Natural killer cell (primary cell): ENCODE results near the gene TESK1. TPM values are rescaled to one million over a fixed set of nuclear protein-coding genes. Genes with fewer than 3 reads are reported as not detected.

Experiments used
- ATAC-seq, 3 donors: fragments of 150-1000 bp in 2 of 3; fragments of 200-7000 bp in 1 of 3; cut with Tn5 transposase; 1 replicate in 1 of 3; 2 replicates in 2 of 3; pipeline ENCODE4 v1.10.0; 2021; ENCODE audit warnings: mild to moderate bottlenecking in 2 of 3, moderate library complexity in 2 of 3
- DNase-seq, 2 donors: peaks; one replicate each; pipeline versions ENCODE4 v3.0.0 to v3.0.0-alpha.2; 2013 to 2021; ENCODE audit warnings: mixed read lengths in 1 of 2
- H3K27ac ChIP-seq: one replicate; pipeline ENCODE4 v1.5.1; 2013; ENCODE audit warnings: mild to moderate bottlenecking, low read length
- H3K27me3 ChIP-seq: one replicate; pipeline ENCODE4 v1.6.1; 2013; ENCODE audit warnings: low read length; ENCODE audit not compliant: control insufficient read depth, insufficient read depth
- H3K36me3 ChIP-seq: one replicate; pipeline ENCODE4 v1.6.1; 2013; ENCODE audit warnings: low read length; ENCODE audit not compliant: control insufficient read depth, insufficient read depth
- H3K4me1 ChIP-seq: one replicate; pipeline ENCODE4 v1.6.1; 2013; ENCODE audit warnings: low read length; ENCODE audit not compliant: control insufficient read depth, insufficient read depth
- H3K4me3 ChIP-seq: one replicate; pipeline ENCODE4 v1.5.1; 2013; ENCODE audit warnings: low read length
- H3K9me3 ChIP-seq: one replicate; pipeline ENCODE4 v1.6.1; 2013; ENCODE audit warnings: low read length; ENCODE audit not compliant: control insufficient read depth, insufficient read depth
- H3K27ac Mint-ChIP-seq, 2 donors: one replicate each; pipeline ENCODE4 v1.8.0; 2022; ENCODE audit warnings: mild to moderate bottlenecking in 2 of 2, mixed read lengths in 2 of 2, moderate library complexity in 1 of 2
- H3K27me3 Mint-ChIP-seq, 2 donors: one replicate each; pipeline ENCODE4 v1.8.0; 2022; ENCODE audit warnings: low read depth in 2 of 2, mixed read lengths in 2 of 2
- H3K36me3 Mint-ChIP-seq: one replicate; pipeline ENCODE4 v1.8.0; 2022; ENCODE audit warnings: mixed read lengths
- H3K4me1 Mint-ChIP-seq, 2 donors: one replicate each; pipeline ENCODE4 v1.8.0; 2022; ENCODE audit warnings: mixed read lengths in 2 of 2
- H3K4me3 Mint-ChIP-seq: one replicate; pipeline ENCODE4 v1.8.0; 2022; ENCODE audit warnings: mild to moderate bottlenecking, moderate library complexity, mixed read lengths
- H3K9me3 Mint-ChIP-seq, 2 donors: one replicate each; pipeline ENCODE4 v1.8.0; 2022; ENCODE audit warnings: mixed read lengths in 2 of 2
- WGBS: methylation state at CpG from one replicate; pipeline ENCODE4 v1.1.7; 2013; ENCODE audit warnings: missing lambda C conversion rate; ENCODE audit not compliant: insufficient coverage; 5-methylcytosine and 5-hydroxymethylcytosine counted together
- intact Hi-C: fragments of 100-400 bp; cut with micrococcal nuclease; formaldehyde crosslinking; loops from one replicate; pipeline ENCODE4 v1.14.2; 2022
- total RNA-seq, 4 donors: library from RNA; stranded (reverse); fragments of 120-200 nt in 1 of 4; gene quantifications; one replicate each; pipeline versions ENCODE4 v1.2.3 to v1.2.4, GENCODE V29; 2013 to 2022
- TF ChIP-seq, protein P1 (sequence below): fragments of 200-600 bp; IDR thresholded peaks from one replicate; pipeline ENCODE4 v1.8.0; 2022; ENCODE audit warnings: antibody characterized with exemption

The TESK1 gene
- total RNA-seq, 3 donors from 2014 or later (not counting 1 experiment from before 2014, with no cell fraction given): 40.7 to 72.5 (median 47.5) TPM

DNA sequence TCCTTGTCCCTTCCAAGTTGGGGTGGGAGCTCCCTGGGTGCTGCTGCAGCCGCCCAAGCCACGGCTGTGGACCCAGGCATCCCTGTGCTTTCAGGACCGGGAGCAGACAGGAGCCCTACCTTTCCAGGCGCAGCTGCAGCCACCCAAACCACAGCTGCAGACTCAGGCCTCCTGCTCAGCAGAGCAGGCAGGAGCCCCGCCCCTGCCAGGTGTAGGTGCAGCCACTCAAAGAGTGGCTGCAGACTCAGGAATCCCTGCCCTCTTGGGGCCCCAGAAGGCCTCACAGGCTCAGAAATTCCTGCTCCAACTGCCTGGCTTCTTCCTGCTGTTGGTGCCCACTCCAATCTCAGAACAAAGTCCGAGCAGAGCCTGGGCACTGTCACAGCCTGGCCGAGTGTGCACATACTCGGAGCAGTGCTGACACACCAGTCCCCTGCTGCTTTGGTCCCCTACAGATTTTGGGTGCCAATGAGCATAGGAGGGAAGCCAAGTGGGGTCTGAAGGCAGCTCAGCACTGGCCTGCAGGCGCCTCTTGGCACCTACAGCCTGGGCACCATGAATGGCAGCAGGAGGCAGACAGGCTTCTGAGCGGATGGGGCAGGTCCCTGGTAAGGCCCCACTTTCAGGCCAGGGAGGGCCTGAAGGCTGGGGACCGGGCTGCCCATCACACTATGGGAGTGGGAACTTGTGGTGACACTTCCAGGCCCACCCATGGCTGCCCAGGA, 6.0 kb upstream of the TESK1 start:
- intact Hi-C loops: no loop called here
- H3K27me3 ChIP-seq: no peaks in the 10 kb centered on the region
- H3K27ac ChIP-seq: no peak overlapping the region
- WGBS: 84% methylated on average over 11 of the region's 11 CpGs
- TF ChIP-seq, protein P1, sequence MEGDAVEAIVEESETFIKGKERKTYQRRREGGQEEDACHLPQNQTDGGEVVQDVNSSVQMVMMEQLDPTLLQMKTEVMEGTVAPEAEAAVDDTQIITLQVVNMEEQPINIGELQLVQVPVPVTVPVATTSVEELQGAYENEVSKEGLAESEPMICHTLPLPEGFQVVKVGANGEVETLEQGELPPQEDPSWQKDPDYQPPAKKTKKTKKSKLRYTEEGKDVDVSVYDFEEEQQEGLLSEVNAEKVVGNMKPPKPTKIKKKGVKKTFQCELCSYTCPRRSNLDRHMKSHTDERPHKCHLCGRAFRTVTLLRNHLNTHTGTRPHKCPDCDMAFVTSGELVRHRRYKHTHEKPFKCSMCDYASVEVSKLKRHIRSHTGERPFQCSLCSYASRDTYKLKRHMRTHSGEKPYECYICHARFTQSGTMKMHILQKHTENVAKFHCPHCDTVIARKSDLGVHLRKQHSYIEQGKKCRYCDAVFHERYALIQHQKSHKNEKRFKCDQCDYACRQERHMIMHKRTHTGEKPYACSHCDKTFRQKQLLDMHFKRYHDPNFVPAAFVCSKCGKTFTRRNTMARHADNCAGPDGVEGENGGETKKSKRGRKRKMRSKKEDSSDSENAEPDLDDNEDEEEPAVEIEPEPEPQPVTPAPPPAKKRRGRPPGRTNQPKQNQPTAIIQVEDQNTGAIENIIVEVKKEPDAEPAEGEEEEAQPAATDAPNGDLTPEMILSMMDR: no peak
- H3K27me3 Mint-ChIP-seq: no peaks in the 10 kb centered on the region
- DNase-seq (no peak), ATAC-seq (no peak)
- H3K4me1 Mint-ChIP-seq: peaks cover 9 to 11% of the 10 kb centered on the region in 2 donors
- peaks cover 1% of the 10 kb centered on the region for H3K9me3 ChIP-seq
- no peak overlapping the region for H3K27ac Mint-ChIP-seq
- H3K4me1 ChIP-seq: peaks cover 10% of the 10 kb centered on the region
- H3K4me3 ChIP-seq: no peak overlapping the region
- no peaks in the 10 kb centered on the region for H3K36me3 ChIP-seq
- no peak overlapping the region for H3K4me3 Mint-ChIP-seq
- peaks cover 0 to 5% of the 10 kb centered on the region in 2 donors for H3K9me3 Mint-ChIP-seq
- no peaks in the 10 kb centered on the region for H3K36me3 Mint-ChIP-seq

DNA sequence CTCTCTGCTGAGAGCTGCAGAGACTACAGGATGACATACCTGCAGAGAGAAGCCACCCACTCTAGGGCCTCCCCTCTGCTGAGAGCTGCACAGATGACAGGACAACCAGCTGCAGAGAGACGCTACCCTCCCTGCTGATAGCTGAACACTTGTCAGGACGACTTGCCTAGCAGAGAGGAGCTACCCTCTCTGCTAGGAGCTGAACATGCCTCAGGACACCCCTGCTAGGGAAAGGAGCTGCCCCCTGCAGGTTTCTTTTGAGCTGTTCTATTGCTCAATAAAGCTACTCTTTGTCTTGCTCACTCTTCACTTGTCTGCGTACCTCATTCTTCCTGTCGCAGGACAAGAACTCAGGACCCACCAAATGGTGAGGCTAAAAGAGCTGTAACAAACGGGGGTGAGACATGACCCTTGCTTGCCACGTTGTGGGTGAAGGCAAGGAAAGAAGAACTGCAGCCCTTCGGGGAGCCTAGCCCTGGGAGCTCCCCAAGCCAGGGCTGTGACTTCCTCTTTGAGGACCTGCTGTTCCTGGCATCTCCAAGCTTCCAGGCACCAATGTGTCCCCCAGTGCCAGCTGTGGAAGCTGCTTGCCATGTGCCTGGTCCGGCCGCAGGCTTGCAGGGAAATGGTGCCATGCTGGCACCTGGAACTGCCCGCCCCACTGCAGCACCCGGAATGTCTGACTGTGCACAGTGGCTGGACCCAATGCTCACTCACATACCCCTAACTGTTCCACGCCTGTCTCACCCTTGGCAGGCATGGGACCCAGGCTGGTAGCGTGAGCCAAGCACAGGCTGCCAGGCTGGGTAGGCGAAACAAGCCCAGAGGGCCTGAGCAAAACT, 5.1 kb upstream of the TESK1 start:
- no peak overlapping the region for H3K27ac Mint-ChIP-seq
- ATAC-seq: no peak
- H3K27me3 Mint-ChIP-seq: no peaks in the 10 kb centered on the region
- H3K27ac ChIP-seq: no peak overlapping the region
- peaks cover 16 to 17% of the 10 kb centered on the region in 2 donors for H3K4me1 Mint-ChIP-seq
- H3K9me3 ChIP-seq: no peaks in the 10 kb centered on the region
- no peak for DNase-seq
- H3K36me3 Mint-ChIP-seq: no peaks in the 10 kb centered on the region
- H3K4me1 ChIP-seq: peaks cover 17% of the 10 kb centered on the region
- H3K27me3 ChIP-seq: no peaks in the 10 kb centered on the region
- no peak overlapping the region for H3K4me3 Mint-ChIP-seq
- intact Hi-C loops: loop anchor here (5.0 kb wide), 3 partner anchors 147 to 282 kb away; partner anchors contain the start of genes FAM221B, GBA2, RGP1 and TMEM8B
- TF ChIP-seq, protein P1: no peak
- WGBS: 84% methylated on average over 14 of the region's 14 CpGs
- H3K4me3 ChIP-seq: no peak overlapping the region
- H3K9me3 Mint-ChIP-seq: no peaks in the 10 kb centered on the region
- no peaks in the 10 kb centered on the region for H3K36me3 ChIP-seq

DNA sequence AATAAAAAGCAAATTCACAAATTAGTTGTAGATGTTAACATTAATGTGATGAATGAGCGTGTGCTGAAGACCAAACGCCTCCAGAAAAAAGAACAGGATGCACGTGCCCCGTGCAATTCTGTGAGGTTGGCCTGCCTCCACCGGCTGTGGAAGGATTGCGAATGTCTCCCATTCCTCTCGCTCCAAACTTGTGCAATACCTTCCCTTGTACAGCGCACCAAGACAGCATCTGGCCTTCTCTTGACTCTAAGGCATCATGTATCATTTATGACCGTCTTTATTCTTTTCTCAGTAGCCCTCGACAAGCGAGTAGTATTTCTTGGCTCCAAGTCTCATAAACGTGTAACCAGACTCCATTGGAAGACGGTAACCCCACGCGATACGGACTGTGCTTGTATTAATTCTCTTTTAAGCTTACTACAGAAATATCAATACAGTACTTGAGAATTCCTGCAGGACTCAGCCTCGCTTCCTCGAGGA, 1.5 kb upstream of the TESK1 start:
- Histone ChIP-seq H3K27ac (peak overlapping the region; percentile 69), H3K4me1 (peaks cover 37% of the 10 kb centered on the region), H3K27me3 (no peaks in the 10 kb centered on the region), H3K36me3 (peaks cover 19% of the 10 kb centered on the region), H3K9me3 (no peaks in the 10 kb centered on the region), H3K4me3 (peak overlapping the region; percentile 31)
- H3K27me3 Mint-ChIP-seq: no peaks in the 10 kb centered on the region
- H3K9me3 Mint-ChIP-seq: no peaks in the 10 kb centered on the region
- ATAC-seq: no peak
- peak in 1 of 2 donors; percentile 57 for DNase-seq
- H3K4me1 Mint-ChIP-seq: peaks cover 22 to 37% of the 10 kb centered on the region in 2 donors
- 8% methylated on average over 18 of the region's 18 CpGs for WGBS
- peak overlapping the region; percentile 98 for H3K4me3 Mint-ChIP-seq
- H3K27ac Mint-ChIP-seq: peak overlapping the region; percentile 96 to 98
- no peaks in the 10 kb centered on the region for H3K36me3 Mint-ChIP-seq
- intact Hi-C loops: loop anchor here (5.0 kb wide), 3 partner anchors 144 to 279 kb away; partner anchors contain the start of genes FAM221B, GBA2, RGP1 and TMEM8B
- TF ChIP-seq, protein P1: no peak
